Measurements from ENCODE around the gene SAMD4A.

Gene SAMD4A

GRCh38 chr14:54566410-54567223 lies at the start of gene SAMD4A:
SAMD4A (plus strand) TSS chr14:54567128; CDS start chr14:54567917, 789 bp downstream.
- FAIRE-seq = no peak
- DNase-seq (ENCODE audit: insufficient read length, low spot score) = no peak
- TF ChIP-seq POLR2A (IDR thresholded peaks at IDR 0.05; ENCODE audit: low read depth, low read length) = 0 out of 2 replicates have a peak, but pooled peaks have one; percentile 7

- TF ChIP-seq POLR2A (IDR thresholded peaks at IDR 0.05; ENCODE audit: low read depth, low read length) = no peak
- DNase-seq (ENCODE audit: insufficient read length, low spot score) = no peak
- FAIRE-seq = no peak
Measured at GRCh38 chr14:54524410-54524809, 42.5 kb upstream of the SAMD4A start.

- FAIRE-seq (no peak), DNase-seq (ENCODE audit: insufficient read length, low spot score) (no peak)
- TF ChIP-seq POLR2A (IDR thresholded peaks at IDR 0.05; ENCODE audit: low read depth, low read length) = no peak
Measured at GRCh38 chr14:54528973-54529372, 38.0 kb upstream of the SAMD4A start.

GRCh38 chr14:54529811-54530210 lies 37.1 kb upstream of the SAMD4A start:
- no peak for TF ChIP-seq POLR2A (IDR thresholded peaks at IDR 0.05; ENCODE audit: low read depth, low read length)
- peak; percentile 70 for FAIRE-seq
- DNase-seq (ENCODE audit: insufficient read length, low spot score) = no peak

GRCh38 chr14:54532111-54533012 lies 34.6 kb upstream of the SAMD4A start:
- DNase-seq (ENCODE audit: insufficient read length, low spot score) = no peak
- TF ChIP-seq POLR2A (IDR thresholded peaks at IDR 0.05; ENCODE audit: low read depth, low read length) = no peak
- FAIRE-seq = no peak

- DNase-seq (ENCODE audit: insufficient read length, low spot score) (no peak), FAIRE-seq (no peak)
- TF ChIP-seq POLR2A (IDR thresholded peaks at IDR 0.05; ENCODE audit: low read depth, low read length) = no peak
Measured at GRCh38 chr14:54533100-54533499, 33.8 kb upstream of the SAMD4A start.

GRCh38 chr14:54535126-54535525 lies 31.8 kb upstream of the SAMD4A start:
- TF ChIP-seq POLR2A (IDR thresholded peaks at IDR 0.05; ENCODE audit: low read depth, low read length) = no peak
- FAIRE-seq (no peak), DNase-seq (ENCODE audit: insufficient read length, low spot score) (no peak)

GRCh38 chr14:54535646-54536045 lies 31.3 kb upstream of the SAMD4A start:
- no peak for TF ChIP-seq POLR2A (IDR thresholded peaks at IDR 0.05; ENCODE audit: low read depth, low read length)
- FAIRE-seq = no peak
- DNase-seq (ENCODE audit: insufficient read length, low spot score) = no peak

GRCh38 chr14:54537651-54538050 lies 29.3 kb upstream of the SAMD4A start:
- no peak for TF ChIP-seq POLR2A (IDR thresholded peaks at IDR 0.05; ENCODE audit: low read depth, low read length)
- no peak for FAIRE-seq
- DNase-seq (ENCODE audit: insufficient read length, low spot score) = no peak

- TF ChIP-seq POLR2A (IDR thresholded peaks at IDR 0.05; ENCODE audit: low read depth, low read length) = no peak
- no peak for FAIRE-seq
- no peak for DNase-seq (ENCODE audit: insufficient read length, low spot score)
Measured at GRCh38 chr14:54538055-54538454, 28.9 kb upstream of the SAMD4A start.

GRCh38 chr14:54547583-54547982 lies 19.3 kb upstream of the SAMD4A start:
- FAIRE-seq = no peak

GRCh38 chr14:54548491-54548890 lies 18.4 kb upstream of the SAMD4A start:
- TF ChIP-seq POLR2A (IDR thresholded peaks at IDR 0.05; ENCODE audit: low read depth, low read length) = no peak
- no peak for FAIRE-seq
- DNase-seq (ENCODE audit: insufficient read length, low spot score) = no peak

More at GRCh38 chr14:54547583-54547982, 19.3 kb upstream of the SAMD4A start:
- no peak for DNase-seq (ENCODE audit: insufficient read length, low spot score)
- TF ChIP-seq POLR2A (IDR thresholded peaks at IDR 0.05; ENCODE audit: low read depth, low read length) = no peak

- no peak for TF ChIP-seq POLR2A (IDR thresholded peaks at IDR 0.05; ENCODE audit: low read depth, low read length)
- DNase-seq (ENCODE audit: insufficient read length, low spot score) (no peak), FAIRE-seq (no peak)
Measured at GRCh38 chr14:54549862-54550261, 17.1 kb upstream of the SAMD4A start.

GRCh38 chr14:54550514-54550913 lies 16.4 kb upstream of the SAMD4A start:
- FAIRE-seq = no peak
- no peak for TF ChIP-seq POLR2A (IDR thresholded peaks at IDR 0.05; ENCODE audit: low read depth, low read length)
- no peak for DNase-seq (ENCODE audit: insufficient read length, low spot score)

Data from H54 (cell line).